HCT116 (cell line): ENCODE results near the gene JCAD. TPM values are rescaled to one million over a fixed set of nuclear protein-coding genes. Genes with fewer than 3 reads are reported as not detected.

ENCODE experiments used
- ATAC-seq: fragments of 200-7000 bp; cut with Tn5 transposase; 2 replicates; pipeline ENCODE4 v1.9.1; 2020; ENCODE audit warnings: mild to moderate bottlenecking, moderate library complexity
- BruUV-seq: library from RNA; stranded (reverse); fragments of 400-500 nt; replicated peaks from 2 replicates; lab custom pipeline; 2021; lab: Mats Ljungman, UMichigan
- CTCF ChIA-PET: fragments of 300-600 bp; sonication (Branson Sonifier 250); formaldehyde crosslinking; loops from one replicate; lab custom pipeline; 2021; ENCODE audit warnings: antibody characterized with exemption; lab: Charles Lee
- POLR2A ChIA-PET: fragments of 300-600, 350-600 bp; sonication (Branson Sonifier 250); formaldehyde crosslinking; loops from one replicate; lab custom pipeline; 2021; ENCODE audit warnings: antibody characterized with exemption; lab: Charles Lee
- RAD21 ChIA-PET, 2 experiments: fragments of 300-600 bp; sonication (Branson Sonifier 250); formaldehyde crosslinking; loops; one replicate each; lab custom pipeline; 2023; ENCODE audit warnings: low total read pairs in 2 of 2; ENCODE audit not compliant: uncharacterized antibody in 2 of 2, unreplicated experiment in 2 of 2, low non-redundant PET in 1 of 2; lab: Charles Lee
- DNase-seq: peaks from one replicate; pipeline ENCODE4 v3.0.0-alpha.2; 2010; ENCODE audit warnings: low read depth, low spot score
- H2AFZ ChIP-seq: fragments of 200-600 bp; shearing (Covaris generic), sonication (generic); 2 replicates; pipeline ENCODE4 v1.6.1; 2017; ENCODE audit warnings: low read depth, mixed run types, mixed read lengths, antibody characterized with exemption, low read length; ENCODE audit not compliant: poor library complexity, severe bottlenecking
- H3K27ac ChIP-seq: 2 replicates; pipeline ENCODE4 v1.5.1; 2012; ENCODE audit warnings: low read depth, low read length
- H3K27me3 ChIP-seq: fragments of 200-600 bp; sonication (generic); 2 replicates; pipeline ENCODE4 v1.6.1; 2016; ENCODE audit warnings: mixed run types, low read length, mixed read lengths; ENCODE audit not compliant: insufficient read depth
- H3K36me3 ChIP-seq, 2 experiments: fragments of 200-500 bp in 1 of 2; fragments of 200-600 bp in 1 of 2; sonication (Bioruptor generic) in 1 of 2; sonication (generic) in 1 of 2; 2 replicates each; pipeline versions ENCODE4 v1.5.1 to v1.6.1; 2014 to 2016; ENCODE audit warnings: low read length in 2 of 2, inconsistent platforms in 1 of 2, mixed read lengths in 1 of 2, mixed run types in 1 of 2; ENCODE audit not compliant: insufficient read depth in 2 of 2, control insufficient read depth in 1 of 2
- H3K4me1 ChIP-seq, 2 experiments: fragments of 200-600 bp in 1 of 2; sonication (generic) in 1 of 2; 2 replicates each; pipeline versions ENCODE4 v1.5.1 to v1.6.1; 2012 to 2017; ENCODE audit warnings: low read length in 2 of 2, inconsistent platforms in 1 of 2, mild to moderate bottlenecking in 1 of 2, mixed read lengths in 1 of 2, mixed run types in 1 of 2, moderate library complexity in 1 of 2; ENCODE audit not compliant: insufficient read depth in 2 of 2, control insufficient read depth in 1 of 2
- H3K4me2 ChIP-seq: fragments of 200-600 bp; sonication (generic); 2 replicates; pipeline ENCODE4 v1.6.1; 2017; ENCODE audit warnings: mixed run types, low read length, mixed read lengths
- H3K4me3 ChIP-seq, 2 experiments: fragments of 200-600 bp in 1 of 2; sonication (generic) in 1 of 2; replicated peaks in 1 of 2; 2 replicates each; pipeline ENCODE4 v1.5.1; 2011 to 2016; ENCODE audit warnings: low read length in 2 of 2, control low read depth in 1 of 2, low read depth in 1 of 2, mild to moderate bottlenecking in 1 of 2, mixed read lengths in 1 of 2, mixed run types in 1 of 2
- H3K79me2 ChIP-seq: fragments of 200-600 bp; sonication (generic); 2 replicates; pipeline ENCODE4 v1.6.1; 2017; ENCODE audit warnings: mild to moderate bottlenecking, mixed run types, low read length, moderate library complexity, mixed read lengths; ENCODE audit not compliant: insufficient read depth
- H3K9ac ChIP-seq: fragments of 200-600 bp; sonication (generic); 2 replicates; pipeline ENCODE4 v1.6.1; 2016; ENCODE audit warnings: low read length, mixed read lengths
- H3K9me2 ChIP-seq: fragments of 200-600 bp; sonication (generic), shearing (Covaris generic); 2 replicates; pipeline ENCODE4 v1.6.1; 2017; ENCODE audit warnings: mixed run types, mild to moderate bottlenecking, moderate library complexity; ENCODE audit not compliant: insufficient read depth
- H3K9me3 ChIP-seq, 2 experiments: fragments of 200-500 bp in 1 of 2; fragments of 200-600 bp in 1 of 2; sonication (Bioruptor generic) in 1 of 2; sonication (generic) in 1 of 2; 2 replicates each; pipeline ENCODE4 v1.6.1; 2014 to 2017; ENCODE audit warnings: low read length in 2 of 2, mixed read lengths in 2 of 2, inconsistent platforms in 1 of 2, low read depth in 1 of 2, mild to moderate bottlenecking in 1 of 2, mixed run types in 1 of 2, moderate library complexity in 1 of 2; ENCODE audit not compliant: control insufficient read depth in 1 of 2, insufficient read depth in 1 of 2
- H4K20me1 ChIP-seq: fragments of 200-600 bp; sonication (generic), shearing (Covaris generic); 2 replicates; pipeline ENCODE4 v1.6.1; 2017; ENCODE audit warnings: mixed run types, mild to moderate bottlenecking, moderate library complexity; ENCODE audit not compliant: insufficient read depth
- ATF3 ChIP-seq: IDR thresholded peaks from 2 replicates; pipeline ENCODE4 v1.6.1; 2012
- CEBPB ChIP-seq: IDR thresholded peaks from 2 replicates; pipeline ENCODE4 v1.6.1; 2012; ENCODE audit warnings: low read depth
- EGR1 ChIP-seq: IDR thresholded peaks from 2 replicates; pipeline ENCODE4 v1.6.1; 2012; ENCODE audit warnings: low read depth
- ELF1 ChIP-seq: IDR thresholded peaks from 2 replicates; pipeline ENCODE4 v1.6.1; 2012; ENCODE audit warnings: low read depth, borderline replicate concordance
- FOSL1 ChIP-seq: IDR thresholded peaks from 2 replicates; pipeline ENCODE4 v1.6.1; 2012; ENCODE audit warnings: low read depth
- JUND ChIP-seq: IDR thresholded peaks from 2 replicates; pipeline ENCODE4 v1.6.1; 2012
- MAX ChIP-seq: IDR thresholded peaks from 2 replicates; pipeline ENCODE4 v1.6.1; 2012
- POLR2A ChIP-seq: IDR thresholded peaks from 2 replicates; pipeline ENCODE4 v1.7.0; 2011; ENCODE audit warnings: borderline replicate concordance; ENCODE audit not compliant: insufficient read depth, insufficient read length; ENCODE audit errors: extremely low read depth
- POLR2AphosphoS5 ChIP-seq: IDR thresholded peaks from 2 replicates; pipeline ENCODE4 v1.6.1; 2011; ENCODE audit warnings: mild to moderate bottlenecking, low read depth, low read length, moderate library complexity
- RAD21 ChIP-seq: IDR thresholded peaks from 2 replicates; pipeline ENCODE4 v1.6.1; 2012; ENCODE audit warnings: low read depth, mild to moderate bottlenecking
- SIN3A ChIP-seq: IDR thresholded peaks from 2 replicates; pipeline ENCODE4 v1.6.1; 2012; ENCODE audit warnings: low read depth
- SRF ChIP-seq: IDR thresholded peaks from 2 replicates; pipeline ENCODE4 v1.6.1; 2012; ENCODE audit warnings: low read depth
- TCF7L2 ChIP-seq: IDR thresholded peaks from 2 replicates; pipeline ENCODE4 v1.7.0; 2011; ENCODE audit warnings: borderline replicate concordance, inconsistent platforms; ENCODE audit not compliant: insufficient read depth, insufficient read length; ENCODE audit errors: extremely low read depth
- ZFX ChIP-seq: fragments of 450-650 bp; IDR thresholded peaks from 2 replicates; pipeline ENCODE4 v1.6.1; 2017
- ZNF274 ChIP-seq: fragments of 200-500 bp; sonication (Bioruptor generic); IDR thresholded peaks from 2 replicates; pipeline ENCODE4 v1.6.1; 2014; ENCODE audit warnings: mild to moderate bottlenecking, low read depth, low read length, inconsistent platforms
- intact Hi-C: fragments of 100-400 bp; cut with micrococcal nuclease; formaldehyde crosslinking; loops from 2 replicates; pipeline ENCODE4 v1.10.0; 2022
- total RNA-seq: library from RNA; stranded (reverse); gene quantifications from one replicate; pipeline ENCODE4 v1.2.1, GENCODE V29; 2021; ENCODE audit not compliant: unreplicated experiment
- TF ChIP-seq, protein P1 (sequence below), 3 experiments: fragments of 200-600 bp in 1 of 3; sonication (generic) in 1 of 3; IDR thresholded peaks in 2 of 3; conservative IDR thresholded peaks in 1 of 3; 2 replicates each; pipeline ENCODE4 v1.5.1; 2012 to 2017; ENCODE audit warnings: low read depth in 2 of 3, low read length in 2 of 3, antibody characterized with exemption in 1 of 3, borderline replicate concordance in 1 of 3, control low read depth in 1 of 3, mild to moderate bottlenecking in 1 of 3, mixed read lengths in 1 of 3, mixed run types in 1 of 3, moderate library complexity in 1 of 3; ENCODE audit not compliant: insufficient read depth in 1 of 3

JCAD gene
- total RNA-seq, 1 experiment from 2014 or later, result 17.5 TPM

DNA sequence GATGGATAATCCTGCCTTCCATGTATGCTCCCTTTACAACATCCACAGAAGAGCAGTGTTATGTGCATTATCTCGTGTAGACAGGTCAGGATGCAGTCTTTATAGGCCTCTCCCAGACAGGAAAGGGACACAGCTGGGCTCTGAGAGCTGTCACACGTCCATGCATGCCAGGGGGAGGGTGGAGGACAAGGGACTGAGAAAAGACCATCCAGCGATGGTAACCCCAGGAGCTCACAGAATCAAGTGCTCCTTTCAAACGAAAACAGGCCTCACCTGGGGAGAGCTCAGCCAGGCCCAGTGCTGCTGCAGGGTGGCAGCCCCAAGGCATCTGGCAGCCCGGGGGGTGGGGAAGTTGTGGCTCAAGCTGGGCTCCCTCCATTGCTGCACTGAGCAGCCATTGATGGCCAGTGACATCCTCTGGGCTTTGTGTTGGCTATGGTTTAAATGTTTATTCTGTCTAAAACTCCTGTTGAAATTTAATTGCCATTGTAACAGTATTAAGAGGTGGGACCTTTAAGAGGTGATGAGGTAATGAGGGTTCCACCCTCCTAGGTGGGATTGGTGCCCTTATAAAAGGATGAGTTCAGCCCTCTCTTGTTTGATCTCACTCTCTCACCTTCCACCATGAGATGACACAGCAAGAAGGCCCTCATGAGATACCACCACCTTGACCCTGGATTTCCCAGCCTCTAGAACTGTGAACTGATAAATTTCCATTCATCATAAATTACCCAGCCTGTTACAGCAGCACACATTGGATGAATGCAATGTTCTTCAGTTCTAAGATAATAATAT, 15.7 kb downstream of the JCAD start:
- ChIA-PET CTCF (no interaction called here), POLR2A (no interaction called here), RAD21 (no interaction called here)
- intact Hi-C loops, result no loop called here
- Histone ChIP-seq H3K79me2 (no peaks in the 10 kb centered on the region), H4K20me1 (no peaks in the 10 kb centered on the region), H3K27ac (no peak overlapping the region), H2AFZ (no peak overlapping the region), H3K9me2 (no peaks in the 10 kb centered on the region), H3K27me3 (no peaks in the 10 kb centered on the region), H3K9me3 (no peaks in the 10 kb centered on the region), H3K4me1 (no peaks in the 10 kb centered on the region), H3K4me3 (no peak overlapping the region), H3K36me3 (peaks cover 0 to 12% of the 10 kb centered on the region in 2 experiments; a peak in 2 of 4 replicates), H3K9ac (no peak overlapping the region), H3K4me2 (no peak overlapping the region)
- DNase-seq (no peak), ATAC-seq (no peak)
- TF ChIP-seq POLR2AphosphoS5, result no peak
- no peak for TF ChIP-seq JUND
- TF ChIP-seq CEBPB, result no peak
- TF ChIP-seq FOSL1, result no peak
- no peak for TF ChIP-seq ELF1
- no peak for TF ChIP-seq ATF3
- TF ChIP-seq POLR2A, result no peak
- no peak for TF ChIP-seq SRF
- TF ChIP-seq MAX, result no peak
- TF ChIP-seq ZFX, result no peak
- TF ChIP-seq RAD21, result no peak
- no peak for TF ChIP-seq ZNF274
- TF ChIP-seq TCF7L2, result no peak
- TF ChIP-seq EGR1, result no peak
- TF ChIP-seq, protein P1, sequence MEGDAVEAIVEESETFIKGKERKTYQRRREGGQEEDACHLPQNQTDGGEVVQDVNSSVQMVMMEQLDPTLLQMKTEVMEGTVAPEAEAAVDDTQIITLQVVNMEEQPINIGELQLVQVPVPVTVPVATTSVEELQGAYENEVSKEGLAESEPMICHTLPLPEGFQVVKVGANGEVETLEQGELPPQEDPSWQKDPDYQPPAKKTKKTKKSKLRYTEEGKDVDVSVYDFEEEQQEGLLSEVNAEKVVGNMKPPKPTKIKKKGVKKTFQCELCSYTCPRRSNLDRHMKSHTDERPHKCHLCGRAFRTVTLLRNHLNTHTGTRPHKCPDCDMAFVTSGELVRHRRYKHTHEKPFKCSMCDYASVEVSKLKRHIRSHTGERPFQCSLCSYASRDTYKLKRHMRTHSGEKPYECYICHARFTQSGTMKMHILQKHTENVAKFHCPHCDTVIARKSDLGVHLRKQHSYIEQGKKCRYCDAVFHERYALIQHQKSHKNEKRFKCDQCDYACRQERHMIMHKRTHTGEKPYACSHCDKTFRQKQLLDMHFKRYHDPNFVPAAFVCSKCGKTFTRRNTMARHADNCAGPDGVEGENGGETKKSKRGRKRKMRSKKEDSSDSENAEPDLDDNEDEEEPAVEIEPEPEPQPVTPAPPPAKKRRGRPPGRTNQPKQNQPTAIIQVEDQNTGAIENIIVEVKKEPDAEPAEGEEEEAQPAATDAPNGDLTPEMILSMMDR (IDR thresholded peaks at IDR 0.05 in 2 of 3, conservative IDR thresholded peaks at IDR 0.05 in 1 of 3; ENCODE audit: borderline replicate concordance in 1 of 3, insufficient read depth in 1 of 3, low read depth in 2 of 3, low read length in 2 of 3), result no peak
- no peak for TF ChIP-seq SIN3A
- no TSS peak for BruUV-seq
